NCI-H82 treated with DMSO at 0.1 percent for 48 hours (cell line): Measurements from ENCODE around the gene SCFD1.
"Not testable (repeated sequence)": the region's sequence is repeated elsewhere in the genome, so short reads cannot be mapped to it uniquely, and the experiment has no call there.

ENCODE experiments used
- DNase-seq: peaks from one replicate; lab custom pipeline; 2025; ENCODE audit not compliant: unreplicated experiment; lab: John Stamatoyannopoulos, UW

Gene SCFD1

DNA sequence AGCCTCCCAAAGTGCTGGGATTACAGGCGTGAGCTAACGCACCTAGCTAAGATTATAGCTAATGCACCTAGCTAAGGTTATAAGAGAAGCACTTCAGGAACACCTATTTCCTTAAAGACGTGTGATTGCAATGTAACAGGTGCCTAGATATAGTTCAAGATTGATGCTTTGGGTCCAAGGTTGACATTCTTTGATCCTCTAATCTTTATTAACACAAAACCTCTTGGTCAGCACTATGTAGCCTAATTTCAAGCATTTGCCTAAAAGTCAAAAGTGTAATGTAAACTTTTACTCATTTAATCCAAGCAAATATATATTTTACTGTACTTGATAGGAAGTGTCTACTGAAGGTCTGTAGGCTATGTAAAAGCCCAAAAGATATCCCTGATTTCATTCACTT is 36.5 kb downstream of the SCFD1 start:
- DNase-seq, result no peak

DNA sequence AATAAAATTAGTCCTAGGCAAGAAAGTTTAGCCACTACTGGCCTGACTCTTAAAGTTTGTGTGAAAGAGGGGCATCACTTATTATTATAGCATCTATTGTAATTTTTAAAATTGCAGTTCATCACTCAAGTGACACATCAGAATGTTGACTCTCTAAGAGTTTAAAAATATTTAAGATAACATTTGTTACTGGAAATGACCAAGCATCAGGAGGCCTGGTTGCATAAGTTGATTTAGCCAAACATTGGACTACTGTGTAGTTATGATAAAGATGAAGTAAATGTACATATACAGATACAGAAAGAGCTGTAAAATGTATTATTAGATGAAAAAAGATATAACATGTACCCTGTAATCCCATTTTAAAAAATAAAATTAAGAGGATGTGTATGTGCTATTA is 47.5 kb downstream of the SCFD1 start:
- no peak for DNase-seq

- no peak for DNase-seq
Measured at GRCh38 chr14:30673071-30673470, 51.0 kb downstream of the SCFD1 start.

DNA sequence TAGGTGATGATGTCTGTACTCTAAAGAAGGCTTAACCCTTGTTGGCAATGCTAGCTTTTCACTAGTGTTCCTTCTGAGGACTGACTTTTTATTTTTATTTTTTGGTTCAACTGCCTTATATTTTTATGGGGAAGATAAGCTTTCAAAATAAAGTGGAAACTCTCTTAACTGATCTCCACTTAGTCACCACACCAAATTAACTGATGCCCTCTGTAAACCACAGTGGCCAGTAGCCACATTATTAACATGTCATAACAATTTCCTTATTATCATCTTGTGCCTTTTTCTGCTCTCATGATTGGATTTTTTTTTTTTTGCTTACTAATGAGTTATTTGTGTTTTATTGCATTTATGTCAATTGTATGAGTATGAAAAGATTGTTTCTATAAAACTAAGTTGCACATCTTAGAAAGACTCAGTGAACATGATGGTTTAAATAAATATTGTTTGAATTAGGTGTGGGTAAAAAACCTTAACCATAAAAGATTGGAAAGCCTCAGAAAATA is 56.9 kb downstream of the SCFD1 start:
- DNase-seq, result no peak

DNA sequence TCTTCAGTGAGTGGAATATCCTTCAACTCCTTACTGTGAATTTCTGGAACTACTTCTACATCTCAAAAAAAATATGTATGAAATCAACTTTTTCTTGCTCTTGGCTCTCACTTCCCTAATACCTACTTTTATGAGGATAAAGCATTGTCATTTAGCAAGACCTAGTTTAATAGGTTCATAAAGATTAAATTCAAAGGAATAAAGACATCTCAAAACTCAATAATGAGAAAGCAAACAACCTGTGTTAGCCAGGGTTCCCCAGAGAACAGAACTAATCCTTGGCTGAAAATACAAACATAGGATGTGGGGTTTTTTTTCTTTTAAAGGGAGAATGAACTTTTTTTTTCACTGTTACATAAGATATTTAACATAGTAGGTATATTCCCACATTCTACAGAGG is 57.9 kb downstream of the SCFD1 start:
- DNase-seq, result no peak

- not testable (repeated sequence) for DNase-seq
Measured at GRCh38 chr14:30680776-30681175, 58.7 kb downstream of the SCFD1 start.

DNA sequence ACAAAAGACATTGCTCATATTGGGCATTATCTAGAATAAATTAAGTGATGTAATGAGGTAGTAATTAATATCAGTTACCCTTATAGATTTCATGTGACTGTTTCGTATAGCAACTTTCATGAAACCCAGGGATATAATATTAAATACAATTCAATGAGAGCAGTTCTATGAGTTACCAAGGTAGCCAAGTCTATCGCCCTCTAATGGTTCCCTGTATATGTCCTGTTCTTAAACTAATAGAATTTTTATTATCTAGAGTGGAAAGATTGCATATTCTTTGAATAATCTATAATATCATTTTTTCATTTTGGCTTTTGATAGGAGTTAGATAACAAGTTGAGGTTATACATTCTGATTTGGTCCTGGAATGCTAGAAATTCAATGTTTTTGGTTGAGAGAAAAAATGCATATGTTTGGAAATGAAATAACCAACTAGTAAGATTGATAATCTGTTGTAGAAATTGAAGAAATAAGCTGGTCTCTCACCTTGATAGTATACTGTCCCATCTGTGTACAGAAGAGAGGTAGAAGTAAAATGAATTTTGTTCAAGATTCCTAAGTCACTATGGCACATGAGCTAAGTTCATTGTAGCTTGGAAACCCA is 59.7 kb downstream of the SCFD1 start:
- no peak for DNase-seq

DNA sequence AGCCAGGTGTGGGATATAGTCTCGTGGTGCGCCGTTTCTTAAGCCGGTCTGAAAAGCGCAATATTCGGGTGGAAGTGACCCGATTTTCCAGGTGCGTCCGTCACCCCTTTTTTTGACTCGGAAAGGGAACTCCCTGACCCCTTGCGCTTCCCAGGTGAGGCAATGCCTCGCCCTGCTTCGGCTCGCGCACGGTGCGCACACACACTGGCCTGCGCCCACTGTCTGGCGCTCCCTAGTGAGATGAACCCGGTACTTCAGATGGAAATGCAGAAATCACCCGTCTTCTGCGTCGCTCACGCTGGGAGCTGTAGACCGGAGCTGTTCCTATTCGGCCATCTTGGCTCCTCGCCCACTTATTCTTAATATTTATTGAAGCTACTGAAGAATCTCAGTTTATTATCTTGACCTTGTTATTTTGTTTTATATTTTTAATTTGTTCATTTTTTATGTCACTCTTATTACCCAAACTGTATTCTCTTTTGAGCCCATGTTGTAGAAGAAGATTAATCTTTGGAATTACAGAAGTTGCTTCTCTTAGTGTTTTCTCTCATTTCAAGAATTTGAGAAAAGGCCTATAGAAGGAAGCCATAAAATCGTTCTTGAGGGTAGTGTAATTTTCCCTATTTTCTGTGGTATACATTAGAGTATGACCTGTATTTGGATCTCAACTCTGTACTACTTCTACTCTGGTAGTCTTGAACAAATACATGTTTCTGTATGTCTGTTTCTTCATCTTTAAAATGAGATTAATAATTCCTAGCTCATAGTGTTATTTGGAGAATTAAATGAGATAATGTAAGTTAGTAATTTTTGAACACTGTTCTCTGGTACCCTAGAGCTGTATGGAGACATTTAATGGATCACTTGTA is 68.6 kb downstream of the SCFD1 start:
- peak; percentile 1 for DNase-seq

DNA sequence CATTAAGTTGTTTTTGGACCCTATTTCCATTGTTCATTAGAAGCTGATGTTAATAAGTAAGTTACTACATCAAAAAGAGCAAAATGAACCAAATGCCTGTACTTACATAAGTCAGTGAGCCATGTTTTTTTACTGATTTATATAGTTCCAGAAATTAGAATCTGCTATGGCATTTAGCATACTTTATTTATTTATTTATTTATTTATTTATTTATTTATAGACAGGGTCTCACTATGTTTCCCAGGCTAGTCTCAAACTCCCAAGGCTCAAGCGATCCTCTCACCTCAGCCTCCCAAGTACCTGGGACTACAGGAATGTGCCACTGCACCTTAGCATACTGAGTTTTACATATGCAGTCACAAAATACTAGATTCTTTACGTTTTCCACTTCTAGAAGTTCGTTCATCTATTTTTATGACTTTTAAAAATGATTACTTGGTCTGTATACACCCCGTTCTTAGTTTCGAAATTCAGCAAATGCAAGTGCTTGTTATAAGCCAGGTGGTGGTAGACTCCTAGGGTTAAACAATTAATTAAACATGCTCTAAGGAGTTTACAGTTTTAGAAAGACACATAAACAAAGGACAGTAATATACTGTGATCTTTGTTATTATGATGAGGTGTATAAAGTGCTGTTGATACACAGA is 69.8 kb downstream of the SCFD1 start:
- no peak for DNase-seq

- no peak for DNase-seq
Measured at GRCh38 chr14:30692669-30693068, 70.5 kb downstream of the SCFD1 start.

- DNase-seq, result no peak
Measured at GRCh38 chr14:30698463-30698862, 76.3 kb downstream of the SCFD1 start.

DNA sequence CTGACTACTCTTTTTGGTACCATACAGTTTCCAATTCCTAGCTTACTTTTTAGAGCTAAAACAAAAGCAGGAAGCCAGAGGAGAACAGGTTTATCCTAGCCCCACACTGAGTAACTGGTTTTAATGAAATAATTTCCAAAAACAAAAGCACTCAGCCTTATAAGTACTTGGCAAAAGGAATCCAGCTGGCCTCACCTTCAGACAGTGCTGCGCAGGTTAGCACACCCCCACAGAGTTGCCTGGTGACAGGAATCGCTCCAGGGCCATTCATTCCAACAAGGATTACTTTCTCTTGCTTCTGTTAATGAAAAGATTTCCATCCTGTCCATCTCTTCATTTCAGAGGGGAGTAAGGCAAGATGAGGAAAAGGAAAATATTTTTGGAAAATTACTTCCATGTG is 84.6 kb downstream of the SCFD1 start:
- no peak for DNase-seq

GRCh38 chr14:30708157-30708556 is 86.0 kb downstream of the SCFD1 start:
- DNase-seq, result no peak

- DNase-seq, result no peak
Measured at GRCh38 chr14:30709201-30709600, 87.1 kb downstream of the SCFD1 start.

GRCh38 chr14:30710876-30711275 is 88.8 kb downstream of the SCFD1 start:
- no peak for DNase-seq

- DNase-seq, result no peak
Measured at GRCh38 chr14:30719137-30719536, 97.0 kb downstream of the SCFD1 start.

DNA sequence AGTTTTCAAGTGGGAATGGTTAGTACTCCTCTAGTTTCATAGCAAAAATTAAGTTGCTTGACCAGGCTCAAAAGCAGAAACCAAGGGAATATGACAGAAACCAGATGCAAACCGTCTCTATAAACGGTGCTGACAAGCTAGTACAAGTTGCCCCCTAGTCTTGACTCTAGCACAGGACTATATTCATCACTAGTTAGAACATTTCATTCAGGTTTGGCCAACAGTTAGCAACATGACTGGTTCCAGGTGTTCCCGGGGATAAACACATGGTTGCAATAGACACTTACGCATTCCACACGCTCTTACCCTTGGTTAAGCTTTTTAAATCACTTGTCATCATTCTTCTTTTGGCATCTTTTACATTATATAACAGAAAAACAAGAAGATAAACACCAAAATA is 103.6 kb downstream of the SCFD1 start:
- DNase-seq, result no peak

DNA sequence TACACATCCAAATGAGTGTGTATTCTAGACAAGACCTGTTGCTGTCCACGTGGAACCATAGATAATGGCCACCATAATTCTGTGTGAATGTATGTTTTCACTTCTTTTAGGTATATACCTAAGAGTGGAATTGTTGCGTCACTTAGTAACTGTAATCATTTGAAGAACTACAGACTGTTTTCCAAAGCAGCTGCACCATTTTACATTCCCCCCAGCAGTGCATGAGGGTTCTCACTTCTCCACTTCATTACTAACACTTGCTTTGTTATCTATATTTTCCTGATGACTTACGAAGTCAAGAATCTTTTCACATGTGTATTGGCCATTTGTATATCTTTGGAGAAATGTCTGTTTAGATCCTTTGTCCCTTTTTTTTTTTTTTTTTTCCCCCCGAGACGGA is 106.4 kb downstream of the SCFD1 start:
- no peak for DNase-seq

GRCh38 chr14:30737916-30738315 is 115.8 kb downstream of the SCFD1 start:
- no peak for DNase-seq

- no peak for DNase-seq
Measured at GRCh38 chr14:30738978-30739377, 116.9 kb downstream of the SCFD1 start.

DNA sequence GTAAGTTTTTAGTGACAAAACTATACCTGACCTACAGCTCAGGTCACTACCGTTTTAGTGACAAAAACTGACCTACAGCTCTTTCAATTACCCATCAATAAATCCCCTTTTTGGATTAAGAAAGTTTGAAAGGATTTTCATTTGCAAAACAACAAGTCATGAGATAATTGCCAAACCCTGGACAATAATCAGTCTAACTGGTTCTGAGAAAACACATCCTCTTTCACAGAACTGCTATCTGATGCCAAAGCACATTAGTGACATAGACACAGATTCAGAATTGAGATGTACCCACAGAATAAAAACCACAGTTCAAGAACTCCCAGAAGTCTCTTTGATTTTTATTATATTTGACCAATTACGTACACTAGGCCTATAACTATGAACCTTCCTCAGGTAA is 126.2 kb downstream of the SCFD1 start:
- DNase-seq, result no peak
